ENCODE data around the gene VPS11. TPM values are rescaled to one million over a fixed set of nuclear protein-coding genes. Genes with fewer than 3 reads are reported as not detected.
A peak's percentile ranks its signal among the peaks of the same experiment; 100 is the strongest.

Gene VPS11
- total RNA-seq, 1 donor from 2014 or later = 32.7 TPM

DNA sequence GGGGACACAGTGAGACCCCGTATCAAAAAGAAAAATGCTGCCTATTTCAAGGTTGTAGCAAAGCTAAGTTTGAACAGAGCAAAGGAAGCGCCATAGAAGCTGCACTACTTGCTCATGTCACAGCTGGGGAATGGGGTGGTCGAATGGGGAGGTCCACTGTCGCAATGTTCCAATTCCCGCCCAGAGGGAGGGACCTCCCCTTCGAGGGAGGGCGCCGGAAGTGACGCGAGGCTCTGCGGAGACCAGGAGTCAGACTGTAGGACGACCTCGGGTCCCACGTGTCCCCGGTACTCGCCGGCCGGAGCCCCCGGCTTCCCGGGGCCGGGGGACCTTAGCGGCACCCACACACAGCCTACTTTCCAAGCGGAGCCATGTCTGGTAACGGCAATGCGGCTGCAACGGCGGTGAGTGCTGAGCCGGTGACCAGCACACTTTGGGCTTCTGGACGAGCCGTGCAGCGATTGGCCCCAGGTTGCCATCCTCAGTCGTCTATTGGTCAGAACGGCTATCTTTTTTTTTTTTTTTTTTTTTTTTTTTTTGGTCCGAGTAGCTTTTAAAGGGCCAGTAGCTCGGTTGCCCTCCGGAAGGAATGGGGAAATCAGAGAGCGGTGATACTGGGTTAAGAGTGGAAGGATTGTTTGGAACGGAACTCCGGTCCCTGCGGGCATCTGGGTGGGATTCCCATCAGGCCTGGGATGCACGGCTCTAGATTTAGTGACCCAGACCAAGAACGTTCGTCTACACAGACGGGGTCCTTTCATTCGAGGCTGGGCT lies 17.2 kb downstream of the VPS11 start, which contains the start of gene HMBS:
Gene HMBS (plus strand): TSS at position 219 of the 774 bp plus-strand sequence. CDS start 153 bp downstream, at position 372.
- peak within 1 kb of the TSS; percentile 96 for H3K4me3 Mint-ChIP-seq (ENCODE audit: unreplicated experiment)
- peaks cover 5% of the 10 kb centered on the region for H3K4me1 Mint-ChIP-seq (ENCODE audit: unreplicated experiment)
- H3K9me3 Mint-ChIP-seq (ENCODE audit: unreplicated experiment) = no peaks in the 10 kb centered on the region
- DNase-seq (ENCODE audit: low spot score) = peak; percentile 85
- peaks cover 6% of the 10 kb centered on the region for H3K27me3 Mint-ChIP-seq (ENCODE audit: unreplicated experiment)
- peaks cover 30% of the 10 kb centered on the region for H3K36me3 Mint-ChIP-seq (ENCODE audit: low read depth, unreplicated experiment)
- TF ChIP-seq, protein P1, sequence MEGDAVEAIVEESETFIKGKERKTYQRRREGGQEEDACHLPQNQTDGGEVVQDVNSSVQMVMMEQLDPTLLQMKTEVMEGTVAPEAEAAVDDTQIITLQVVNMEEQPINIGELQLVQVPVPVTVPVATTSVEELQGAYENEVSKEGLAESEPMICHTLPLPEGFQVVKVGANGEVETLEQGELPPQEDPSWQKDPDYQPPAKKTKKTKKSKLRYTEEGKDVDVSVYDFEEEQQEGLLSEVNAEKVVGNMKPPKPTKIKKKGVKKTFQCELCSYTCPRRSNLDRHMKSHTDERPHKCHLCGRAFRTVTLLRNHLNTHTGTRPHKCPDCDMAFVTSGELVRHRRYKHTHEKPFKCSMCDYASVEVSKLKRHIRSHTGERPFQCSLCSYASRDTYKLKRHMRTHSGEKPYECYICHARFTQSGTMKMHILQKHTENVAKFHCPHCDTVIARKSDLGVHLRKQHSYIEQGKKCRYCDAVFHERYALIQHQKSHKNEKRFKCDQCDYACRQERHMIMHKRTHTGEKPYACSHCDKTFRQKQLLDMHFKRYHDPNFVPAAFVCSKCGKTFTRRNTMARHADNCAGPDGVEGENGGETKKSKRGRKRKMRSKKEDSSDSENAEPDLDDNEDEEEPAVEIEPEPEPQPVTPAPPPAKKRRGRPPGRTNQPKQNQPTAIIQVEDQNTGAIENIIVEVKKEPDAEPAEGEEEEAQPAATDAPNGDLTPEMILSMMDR (IDR thresholded peaks at IDR 0.05; ENCODE audit: unreplicated experiment) = no peak
- peak within 1 kb of the TSS; percentile 90 for H3K27ac Mint-ChIP-seq (ENCODE audit: unreplicated experiment)

DNA sequence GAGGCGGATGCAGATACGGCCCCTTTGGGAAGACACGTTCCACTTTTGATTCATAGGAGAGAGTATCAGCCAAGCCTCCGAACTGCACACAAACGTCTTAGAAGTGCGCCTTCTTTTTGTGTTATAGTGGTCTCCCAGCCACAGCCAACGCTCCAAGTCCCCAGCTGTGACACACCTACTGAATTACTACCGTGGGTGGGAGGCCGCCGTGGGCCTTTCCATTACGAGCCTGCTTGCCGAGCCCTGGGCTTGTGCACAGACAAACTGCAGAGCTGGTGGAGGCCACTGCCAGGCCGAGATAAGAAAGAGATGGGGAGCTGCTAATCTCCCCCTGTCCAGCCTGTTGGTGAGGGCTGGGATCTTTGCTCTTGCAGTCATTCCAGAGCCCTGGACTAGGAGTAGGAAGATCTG lies 17.8 kb downstream of the VPS11 start:
- TF ChIP-seq, protein P1 (IDR thresholded peaks at IDR 0.05; ENCODE audit: unreplicated experiment) = no peak
- Mint-ChIP-seq H3K4me1 (ENCODE audit: unreplicated experiment) (peaks cover 5% of the 10 kb centered on the region), H3K4me3 (ENCODE audit: unreplicated experiment) (peak overlapping the region; percentile 96), H3K36me3 (ENCODE audit: low read depth, unreplicated experiment) (peaks cover 27% of the 10 kb centered on the region), H3K27ac (ENCODE audit: unreplicated experiment) (peak overlapping the region; percentile 90), H3K9me3 (ENCODE audit: unreplicated experiment) (no peaks in the 10 kb centered on the region), H3K27me3 (ENCODE audit: unreplicated experiment) (peaks cover 6% of the 10 kb centered on the region)
- no peak for DNase-seq (ENCODE audit: low spot score)

DNA sequence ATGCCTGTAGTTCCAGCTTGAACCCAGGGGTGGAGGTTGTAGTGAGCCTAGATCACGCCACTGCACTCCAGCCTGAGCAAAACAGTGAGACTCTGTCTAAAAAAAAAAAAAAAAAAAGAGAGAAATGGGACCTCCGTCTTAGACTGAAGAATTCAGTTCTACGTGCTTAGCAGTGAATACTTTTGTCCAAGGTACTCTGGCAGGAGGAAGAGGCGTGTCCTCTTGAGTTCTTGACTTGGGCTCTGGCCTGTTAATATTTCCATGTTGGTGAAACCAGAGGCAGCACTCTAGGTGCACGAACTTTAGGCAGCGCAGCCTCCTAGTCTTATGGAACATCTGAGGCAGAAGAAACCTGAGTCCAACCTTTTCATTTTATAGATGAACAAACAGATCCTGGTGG lies 19.5 kb downstream of the VPS11 start:
- Mint-ChIP-seq H3K27ac (ENCODE audit: unreplicated experiment) (no peak overlapping the region), H3K4me3 (ENCODE audit: unreplicated experiment) (no peak overlapping the region), H3K4me1 (ENCODE audit: unreplicated experiment) (peaks cover 5% of the 10 kb centered on the region), H3K27me3 (ENCODE audit: unreplicated experiment) (peaks cover 4% of the 10 kb centered on the region), H3K36me3 (ENCODE audit: low read depth, unreplicated experiment) (peaks cover 10% of the 10 kb centered on the region), H3K9me3 (ENCODE audit: unreplicated experiment) (no peaks in the 10 kb centered on the region)
- TF ChIP-seq, protein P1 (IDR thresholded peaks at IDR 0.05; ENCODE audit: unreplicated experiment) = no peak
- DNase-seq (ENCODE audit: low spot score) = no peak

DNA sequence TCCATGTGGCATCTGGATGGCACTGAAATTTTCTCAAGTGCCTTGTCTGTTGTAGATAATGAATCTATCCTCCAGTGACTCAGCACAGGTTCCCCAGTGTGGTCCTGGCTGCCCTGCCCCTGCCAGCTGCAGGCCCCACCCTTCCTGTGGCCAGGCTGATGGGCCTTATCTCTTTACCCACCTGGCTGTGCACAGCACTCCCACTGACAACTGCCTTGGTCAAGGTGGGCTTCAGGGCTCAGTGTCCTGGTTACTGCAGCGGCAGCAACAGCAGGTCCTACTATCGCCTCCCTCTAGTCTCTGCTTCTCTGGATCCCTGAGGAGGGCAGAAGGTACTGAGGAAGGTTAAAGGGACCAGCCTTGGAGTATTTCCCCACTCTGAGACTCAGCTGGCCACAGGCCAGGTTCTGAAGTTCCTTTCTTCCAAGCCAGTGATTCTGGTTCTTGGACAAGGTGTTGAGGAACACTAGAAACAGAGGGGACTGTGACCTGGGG lies 20.2 kb downstream of the VPS11 start:
- H3K27me3 Mint-ChIP-seq (ENCODE audit: unreplicated experiment) = peaks cover 4% of the 10 kb centered on the region
- no peaks in the 10 kb centered on the region for H3K9me3 Mint-ChIP-seq (ENCODE audit: unreplicated experiment)
- H3K4me1 Mint-ChIP-seq (ENCODE audit: unreplicated experiment) = peaks cover 11% of the 10 kb centered on the region
- TF ChIP-seq, protein P1 (IDR thresholded peaks at IDR 0.05; ENCODE audit: unreplicated experiment) = no peak
- no peak overlapping the region for H3K27ac Mint-ChIP-seq (ENCODE audit: unreplicated experiment)
- H3K4me3 Mint-ChIP-seq (ENCODE audit: unreplicated experiment) = no peak overlapping the region
- H3K36me3 Mint-ChIP-seq (ENCODE audit: low read depth, unreplicated experiment) = peaks cover 6% of the 10 kb centered on the region
- no peak for DNase-seq (ENCODE audit: low spot score)

DNA sequence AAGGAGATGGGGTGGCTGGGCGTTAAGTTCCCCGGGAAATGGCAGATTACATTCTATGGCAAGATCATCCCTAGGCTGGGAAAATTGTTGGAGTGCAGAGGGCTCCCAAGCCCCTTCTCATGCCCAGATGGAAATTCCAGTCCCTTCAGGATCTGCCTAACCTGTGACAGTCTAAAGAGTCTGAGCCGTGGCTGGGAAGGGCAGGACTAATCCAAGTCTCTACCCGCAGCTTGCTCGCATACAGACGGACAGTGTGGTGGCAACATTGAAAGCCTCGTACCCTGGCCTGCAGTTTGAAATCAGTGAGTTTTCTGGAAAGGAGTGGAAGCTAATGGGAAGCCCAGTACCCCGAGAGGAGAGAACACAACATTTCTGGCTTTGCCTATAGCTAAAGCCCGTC lies 20.8 kb downstream of the VPS11 start:
- no peak overlapping the region for H3K4me3 Mint-ChIP-seq (ENCODE audit: unreplicated experiment)
- DNase-seq (ENCODE audit: low spot score) = no peak
- H3K27ac Mint-ChIP-seq (ENCODE audit: unreplicated experiment) = no peak overlapping the region
- H3K27me3 Mint-ChIP-seq (ENCODE audit: unreplicated experiment) = peaks cover 6% of the 10 kb centered on the region
- peaks cover 8% of the 10 kb centered on the region for H3K36me3 Mint-ChIP-seq (ENCODE audit: low read depth, unreplicated experiment)
- TF ChIP-seq, protein P1 (IDR thresholded peaks at IDR 0.05; ENCODE audit: unreplicated experiment) = no peak
- peaks cover 14% of the 10 kb centered on the region for H3K4me1 Mint-ChIP-seq (ENCODE audit: unreplicated experiment)
- no peaks in the 10 kb centered on the region for H3K9me3 Mint-ChIP-seq (ENCODE audit: unreplicated experiment)
